Right ventricle myocardium superior (tissue), 1 donor: ENCODE data around the gene WASHC1. TPM values are rescaled to one million over a fixed set of nuclear protein-coding genes. Genes with fewer than 3 reads are reported as not detected.
"Not testable (repeated sequence)": the region's sequence is repeated elsewhere in the genome, so short reads cannot be mapped to it uniquely, and the experiment has no call there.

Experiments used
- ATAC-seq: fragments of 200-7000 bp; cut with Tn5 transposase; one replicate; pipeline ENCODE4 v1.9.1; 2020; ENCODE audit warnings: mild to moderate bottlenecking; ENCODE audit not compliant: poor library complexity
- DNase-seq: peaks from one replicate; pipeline ENCODE4 v3.0.0-alpha.2; 2020
- intact Hi-C: fragments of 100-400 bp; cut with DNase I; formaldehyde crosslinking; loops from one replicate; pipeline ENCODE4 v1.11.2; 2022
- total RNA-seq: library from RNA; stranded (reverse); fragmentation: NEBNext Ultra II Directional; extraction: Animal tissue kit (Norgen Biotek cat#: 25700); gene quantifications from one replicate; pipeline ENCODE4 v1.2.1, GENCODE V29; 2021
- donor health status: DM: no; HTN: yes; CAD: no; lungs with severe emphysema.

The WASHC1 gene
- total RNA-seq, 1 donor from 2014 or later: 12.6 TPM

GRCh38 chr9:28775-29174 is 481 bp downstream of the WASHC1 start:
- intact Hi-C loops, ATAC-seq, DNase-seq: not testable (repeated sequence)

GRCh38 chr9:21621-22020 is 7.6 kb downstream of the WASHC1 start:
- DNase-seq, intact Hi-C loops, ATAC-seq: not testable (repeated sequence)

- intact Hi-C loops, DNase-seq, ATAC-seq: not testable (repeated sequence)
Measured at GRCh38 chr9:16875-17274, 12.4 kb downstream of the WASHC1 start.

GRCh38 chr9:14129-14809 is 15.0 kb downstream of the WASHC1 start:
- intact Hi-C loops, ATAC-seq: not testable (repeated sequence)
- DNase-seq: peak; percentile 58

- intact Hi-C loops, ATAC-seq: not testable (repeated sequence)
- peak; percentile 86 for DNase-seq
Measured at GRCh38 chr9:11206-11605, 18.1 kb downstream of the WASHC1 start.

- ATAC-seq: peak; percentile 59
- intact Hi-C loops: not testable (repeated sequence)
Measured at GRCh38 chr9:10653-11053, 18.6 kb downstream of the WASHC1 start.

GRCh38 chr9:10207-10606 is 19.0 kb downstream of the WASHC1 start:
- intact Hi-C loops, DNase-seq: not testable (repeated sequence)
- ATAC-seq: peak; percentile 65

More at GRCh38 chr9:10653-11053, 18.6 kb downstream of the WASHC1 start:
- DNase-seq: peak; percentile 60

Other genes with a start within 250 kb of the WASHC1 start
- gene FOXD4, start 89.0 kb upstream of the WASHC1 start, total RNA-seq: not detected
- gene ZNG1A, start 149.6 kb upstream of the WASHC1 start, total RNA-seq: 14.6 TPM
- 3.4 TPM for gene DOCK8, start 185.4 kb upstream of the WASHC1 start, total RNA-seq